ENCODE measurements around the gene GPR37.

DNA sequence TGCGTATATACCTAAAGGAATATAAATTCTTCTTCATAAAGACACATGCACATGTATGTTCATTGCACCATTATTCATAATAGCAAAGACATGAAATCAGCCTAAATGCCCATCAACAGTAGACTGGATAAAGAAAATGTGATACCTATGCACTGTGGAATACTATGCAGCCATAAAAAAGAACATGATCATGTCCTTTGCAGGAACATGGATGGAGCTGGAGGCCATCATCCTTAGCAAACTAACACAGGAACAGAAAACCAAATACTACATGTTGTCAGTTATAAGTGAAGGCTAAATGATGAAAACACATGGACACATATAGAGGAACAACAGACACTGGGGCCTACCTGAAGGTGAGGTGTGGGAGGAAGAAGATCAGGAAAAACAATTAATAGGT lies 48.7 kb downstream of the GPR37 start:
- TF ChIP-seq EZH2 (IDR thresholded peaks at IDR 0.05; ENCODE audit: borderline replicate concordance, insufficient read depth, low read length, poor library complexity, severe bottlenecking) = no peak
- TF ChIP-seq CTCF (IDR thresholded peaks at IDR 0.05; ENCODE audit: poor library complexity, severe bottlenecking) = no peak
